ENCODE data around the gene KNOP1.

GRCh38 chr16:19694989-19695388 lies 23.0 kb downstream of the KNOP1 start:
- TF ChIP-seq CTCF (IDR thresholded peaks at IDR 0.05; ENCODE audit: borderline replicate concordance, extremely low read depth, low read length, poor library complexity, severe bottlenecking): no peak
- no peak for TF ChIP-seq EZH2 (IDR thresholded peaks at IDR 0.05; ENCODE audit: borderline replicate concordance, low read depth, low read length, severe bottlenecking)

All from DND-41 (cell line).